GM12878 (cell line): ENCODE data around the gene SLC2A9. TPM values are rescaled to one million over a fixed set of nuclear protein-coding genes. Genes with fewer than 3 reads are reported as not detected.

Experiments
- ATAC-seq: fragments of 200-7000 bp; cut with Tn5 transposase; 3 replicates; pipeline ENCODE4 v1.9.1; 2020; ENCODE audit warnings: mild to moderate bottlenecking, moderate library complexity
- BruUV-seq: library from RNA; stranded (reverse); fragments of 400-500 nt; replicated peaks from 2 replicates; lab custom pipeline; 2021; lab: Mats Ljungman, UMichigan
- CTCF ChIA-PET: fragments of 300-600 bp; sonication (Branson Sonifier 250); formaldehyde crosslinking; extraction: SDS; loops from one replicate; lab custom pipeline; 2021; ENCODE audit warnings: inconsistent platforms; lab: Yijun Ruan, JAX
- POLR2A ChIA-PET: fragments of 350-600 bp; formaldehyde crosslinking; extraction: SDS; loops from one replicate; lab custom pipeline; 2021; ENCODE audit warnings: inconsistent platforms; lab: Charles Lee
- RAD21 ChIA-PET: fragments of 300-600 bp; sonication (Branson Sonifier 250); formaldehyde crosslinking; loops from one replicate; lab custom pipeline; 2023; ENCODE audit warnings: antibody characterized with exemption; ENCODE audit not compliant: unreplicated experiment; lab: Charles Lee
- SMC1A ChIA-PET: fragments of 300-600 bp; sonication (Branson Sonifier 250); formaldehyde crosslinking; loops from one replicate; lab custom pipeline; 2023; ENCODE audit not compliant: unreplicated experiment, uncharacterized antibody; lab: Charles Lee
- DNase-seq: peaks from one replicate; pipeline ENCODE4 v3.0.0-alpha.2; 2011; ENCODE audit warnings: low read depth, low spot score
- FAIRE-seq: peaks from 3 replicates; lab custom pipeline; 2011; peaks lifted over from hg19 to GRCh38; lab: Jason Lieb, UNC
- H2AFZ ChIP-seq: 2 replicates; pipeline ENCODE4 v1.6.0; 2011; ENCODE audit warnings: low read depth, low read length, control low read depth; ENCODE audit not compliant: control insufficient read depth
- H3K27ac ChIP-seq: 2 replicates; pipeline ENCODE4 v1.5.1; 2011; ENCODE audit warnings: control low read depth; ENCODE audit not compliant: control insufficient read depth, insufficient read depth
- H3K27me3 ChIP-seq, 2 experiments: replicated peaks in 1 of 2; 2 replicates each; pipeline versions ENCODE4 v1.6.0 to v1.6.1; 2011; ENCODE audit warnings: low read length in 1 of 2; ENCODE audit not compliant: control insufficient read depth in 2 of 2, insufficient read depth in 2 of 2
- H3K36me3 ChIP-seq, 2 experiments: 2 replicates each; pipeline ENCODE4 v1.5.1; 2011; ENCODE audit warnings: low read length in 1 of 2; ENCODE audit not compliant: control insufficient read depth in 2 of 2, insufficient read depth in 2 of 2
- H3K4me1 ChIP-seq: 2 replicates; pipeline ENCODE4 v1.6.1; 2011; ENCODE audit warnings: mild to moderate bottlenecking, low read length, moderate library complexity, mixed read lengths; ENCODE audit not compliant: control insufficient read depth, insufficient read depth
- H3K4me2 ChIP-seq: 2 replicates; pipeline ENCODE4 v1.6.0; 2011; ENCODE audit warnings: control low read depth; ENCODE audit not compliant: control insufficient read depth, insufficient read depth
- H3K4me3 ChIP-seq: fragments of 200-600 bp; sonication (generic); 2 replicates; pipeline ENCODE4 v1.5.1; 2016
- H3K79me2 ChIP-seq: 2 replicates; pipeline ENCODE4 v1.6.0; 2011; ENCODE audit warnings: low read length; ENCODE audit not compliant: control insufficient read depth, insufficient read depth
- H3K9ac ChIP-seq: 2 replicates; pipeline ENCODE4 v1.8.0; 2011; ENCODE audit warnings: low read length, control low read depth, mixed read lengths; ENCODE audit not compliant: control insufficient read depth, insufficient read depth
- H3K9me3 ChIP-seq: replicated peaks from 3 replicates; pipeline ENCODE4 v1.5.1; 2011; ENCODE audit warnings: mild to moderate bottlenecking, low read length; ENCODE audit not compliant: control insufficient read depth, insufficient read depth
- H4K20me1 ChIP-seq: 2 replicates; pipeline ENCODE4 v1.6.0; 2011; ENCODE audit not compliant: control insufficient read depth, insufficient read depth
- ASH2L ChIP-seq: fragments of 300-600, 200-600 bp; sonication (generic); IDR thresholded peaks from 2 replicates; pipeline ENCODE4 v1.6.1; 2017; ENCODE audit warnings: low read depth, mild to moderate bottlenecking, borderline replicate concordance
- CEBPB ChIP-seq, 2 experiments: fragments of 150-350 bp in 1 of 2; IDR thresholded peaks; 2 replicates each; pipeline ENCODE4 v1.6.1; 2012 to 2014; ENCODE audit warnings: low read depth in 2 of 2, low read length in 2 of 2, borderline replicate concordance in 1 of 2, inconsistent platforms in 1 of 2
- ETV6 ChIP-seq, 2 experiments: fragments of 450-650 bp in 1 of 2; IDR thresholded peaks in 1 of 2; conservative IDR thresholded peaks in 1 of 2; 2 replicates each; pipeline ENCODE4 v1.6.1; 2014; ENCODE audit warnings: antibody characterized with exemption in 1 of 2, borderline replicate concordance in 1 of 2, low read depth in 1 of 2, mild to moderate bottlenecking in 1 of 2, moderate library complexity in 1 of 2
- GATAD2B ChIP-seq: fragments of 450-650 bp; conservative IDR thresholded peaks from 2 replicates; pipeline ENCODE4 v1.6.1; 2017; ENCODE audit warnings: low read depth, mild to moderate bottlenecking, moderate library complexity
- IRF3 ChIP-seq: fragments of 450-650 bp; IDR thresholded peaks from 2 replicates; pipeline ENCODE4 v1.6.1; 2014; ENCODE audit warnings: mild to moderate bottlenecking
- KDM1A ChIP-seq: fragments of 200-600 bp; sonication (generic); IDR thresholded peaks from 2 replicates; pipeline ENCODE4 v1.6.1; 2016; ENCODE audit warnings: borderline replicate concordance
- NR2F1 ChIP-seq: fragments of 450-650 bp; conservative IDR thresholded peaks from 2 replicates; pipeline ENCODE4 v1.6.1; 2017; ENCODE audit warnings: mild to moderate bottlenecking
- NRF1 ChIP-seq: conservative IDR thresholded peaks from 2 replicates; pipeline ENCODE4 v1.6.1; 2011; ENCODE audit warnings: mild to moderate bottlenecking, low read depth, low read length, improper control_type of control experiment
- RAD51 ChIP-seq: fragments of 450-650 bp; IDR thresholded peaks from 2 replicates; pipeline ENCODE4 v1.6.1; 2016; ENCODE audit warnings: moderate library complexity, mild to moderate bottlenecking, inconsistent platforms
- RBBP5 ChIP-seq: fragments of 200-600 bp; sonication (generic); conservative IDR thresholded peaks from 2 replicates; pipeline ENCODE4 v1.6.1; 2016
- SMC3 ChIP-seq: IDR thresholded peaks from 2 replicates; pipeline ENCODE4 v1.6.1; 2011; ENCODE audit warnings: low read length, improper control_type of control experiment, borderline replicate concordance
- USF2 ChIP-seq: IDR thresholded peaks from 2 replicates; pipeline ENCODE4 v1.6.1; 2011; ENCODE audit warnings: low read depth, low read length, improper control_type of control experiment, borderline replicate concordance
- ZNF24 ChIP-seq: fragments of 450-650 bp; IDR thresholded peaks from 2 replicates; pipeline ENCODE4 v1.6.1; 2017; ENCODE audit warnings: antibody characterized with exemption, mild to moderate bottlenecking
- WGBS: methylation state at CpG from one replicate; pipeline ENCODE4 v1.1.6; 2016; ENCODE audit warnings: low lambda C conversion rate; ENCODE audit not compliant: insufficient replicate concordance, insufficient coverage; ENCODE audit errors: missing lambda C conversion rate; 5-methylcytosine and 5-hydroxymethylcytosine counted together
- in situ Hi-C: fragments of 300-500 bp; cut with MboI; formaldehyde crosslinking; loops from 9 replicates; pipeline ENCODE4 v1.14.3; 2018; ENCODE audit warnings: mixed read lengths
- intact Hi-C: fragments of 100-400 bp; cut with micrococcal nuclease; formaldehyde crosslinking; loops from one replicate; pipeline ENCODE4 v1.14.2; 2022; ENCODE audit not compliant: unreplicated experiment
- polyA plus RNA-seq, 11 experiments: library from polyadenylated mRNA; depleted of rRNA in 4 of 11; unstranded in 6 of 11; stranded (reverse) in 5 of 11; fragments of >200 nt; fragmentation: Nextera tagmentation in 4 of 11; fragmentation: Illumina TruSeq in 1 of 11; extraction: Ambion mirVana in 4 of 11; extraction: Trizol in 1 of 11; gene quantifications; 1 replicate in 1 of 11; 2 replicates in 10 of 11; pipeline versions ENCODE4 v1.2.1 to v1.2.3, GENCODE V29; 2011 to 2016; ENCODE audit warnings: inconsistent platforms in 2 of 11, missing spikeins in 2 of 11, low read depth in 1 of 11
- total RNA-seq, 4 experiments: library from RNA; depleted of rRNA in 3 of 4; stranded (reverse); fragments of >200 nt in 3 of 4; fragmentation: Illumina TruSeq in 1 of 4; extraction: Trizol in 1 of 4; gene quantifications; 2 replicates each; pipeline versions ENCODE4 v1.2.1 to v1.2.3, GENCODE V29; 2013 to 2021
- TF ChIP-seq, protein P1 (sequence below): fragments of 450-650 bp; IDR thresholded peaks from 2 replicates; pipeline ENCODE4 v1.6.1; 2018; ENCODE audit warnings: mild to moderate bottlenecking, low read depth, moderate library complexity; ENCODE audit not compliant: partially characterized antibody

Gene SLC2A9
- total and polyA plus RNA-seq, 10 of the 15 experiments (the other 5 are each of a cell fraction or from before 2014, with no cell fraction given): 0.28 to 2.8 (median 1.2) TPM

- Histone ChIP-seq H2AFZ (no peak overlapping the region), H3K4me2 (no peak overlapping the region), H3K27me3 (no peaks in the 10 kb centered on the region), H3K79me2 (no peaks in the 10 kb centered on the region), H3K36me3 (no peaks in the 10 kb centered on the region), H3K9me3 (no peaks in the 10 kb centered on the region), H4K20me1 (no peaks in the 10 kb centered on the region), H3K4me3 (no peak overlapping the region), H3K4me1 (no peaks in the 10 kb centered on the region), H3K27ac (no peak overlapping the region), H3K9ac (no peak overlapping the region)
- WGBS: 59% methylated on average over 5 of the region's 5 CpGs
- FAIRE-seq (no peak), DNase-seq (no peak), ATAC-seq (no peak)
- ChIA-PET RAD21 (interaction anchor here (2.7 kb wide), 1 partner anchor 85 kb away, joined by 14 read pairs; no protein-coding TSS in a partner anchor), CTCF (interaction anchor here (1.0 to 7.9 kb wide), 2 partner anchors 85 to 164 kb away, joined by 3 to 55 read pairs; no protein-coding TSS in a partner anchor), POLR2A (no interaction called here), SMC1A (interaction anchor here (0.6 kb wide), 1 partner anchor 14 kb away, joined by 3 read pairs; no protein-coding TSS in a partner anchor)
- in situ Hi-C loops: no loop called here
- intact Hi-C loops: no loop called here
- TF ChIP-seq GATAD2B (no peak), KDM1A (no peak), ASH2L (no peak), RAD51 (no peak), CEBPB (IDR thresholded peaks at IDR 0.05; ENCODE audit: borderline replicate concordance in 1 of 2, low read depth in 2 of 2, low read length in 2 of 2) (no peak), NR2F1 (no peak), SMC3 (no peak), USF2 (no peak), ZNF24 (no peak), NRF1 (no peak), IRF3 (no peak), ETV6 (conservative IDR thresholded peaks at IDR 0.05 in 1 of 2, IDR thresholded peaks at IDR 0.05 in 1 of 2; ENCODE audit: borderline replicate concordance in 1 of 2, low read depth in 1 of 2) (no peak), RBBP5 (no peak)
- TF ChIP-seq, protein P1, sequence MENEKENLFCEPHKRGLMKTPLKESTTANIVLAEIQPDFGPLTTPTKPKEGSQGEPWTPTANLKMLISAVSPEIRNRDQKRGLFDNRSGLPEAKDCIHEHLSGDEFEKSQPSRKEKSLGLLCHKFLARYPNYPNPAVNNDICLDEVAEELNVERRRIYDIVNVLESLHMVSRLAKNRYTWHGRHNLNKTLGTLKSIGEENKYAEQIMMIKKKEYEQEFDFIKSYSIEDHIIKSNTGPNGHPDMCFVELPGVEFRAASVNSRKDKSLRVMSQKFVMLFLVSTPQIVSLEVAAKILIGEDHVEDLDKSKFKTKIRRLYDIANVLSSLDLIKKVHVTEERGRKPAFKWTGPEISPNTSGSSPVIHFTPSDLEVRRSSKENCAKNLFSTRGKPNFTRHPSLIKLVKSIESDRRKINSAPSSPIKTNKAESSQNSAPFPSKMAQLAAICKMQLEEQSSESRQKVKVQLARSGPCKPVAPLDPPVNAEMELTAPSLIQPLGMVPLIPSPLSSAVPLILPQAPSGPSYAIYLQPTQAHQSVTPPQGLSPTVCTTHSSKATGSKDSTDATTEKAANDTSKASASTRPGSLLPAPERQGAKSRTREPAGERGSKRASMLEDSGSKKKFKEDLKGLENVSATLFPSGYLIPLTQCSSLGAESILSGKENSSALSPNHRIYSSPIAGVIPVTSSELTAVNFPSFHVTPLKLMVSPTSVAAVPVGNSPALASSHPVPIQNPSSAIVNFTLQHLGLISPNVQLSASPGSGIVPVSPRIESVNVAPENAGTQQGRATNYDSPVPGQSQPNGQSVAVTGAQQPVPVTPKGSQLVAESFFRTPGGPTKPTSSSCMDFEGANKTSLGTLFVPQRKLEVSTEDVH: no peak
- no TSS peak for BruUV-seq
Observed at GRCh38 chr4:9929111-9929510, 92.2 kb downstream of the SLC2A9 start.
